WTC11 (cell line): ENCODE results near the gene RAD21L1. TPM values are rescaled to one million over a fixed set of nuclear protein-coding genes. Genes with fewer than 3 reads are reported as not detected.

Experiments
- ATAC-seq: fragments of 200-7000 bp; cut with Tn5 transposase; 2 replicates; pipeline ENCODE4 v1.10.0; 2021; ENCODE audit warnings: mild to moderate bottlenecking, moderate library complexity
- CTCF ChIA-PET: fragments of 300-600 bp; sonication (Branson Sonifier 250); formaldehyde crosslinking; loops from one replicate; lab custom pipeline; 2021; ENCODE audit warnings: antibody characterized with exemption; lab: Charles Lee
- POLR2A ChIA-PET: fragments of 350-600 bp; sonication (Branson Sonifier 250); formaldehyde crosslinking; loops from one replicate; lab custom pipeline; 2021; ENCODE audit warnings: antibody characterized with exemption; lab: Charles Lee
- DNase-seq: peaks from one replicate; pipeline ENCODE4 v3.0.0; 2021; ENCODE audit warnings: low spot score
- H3K27ac Mint-ChIP-seq: 2 replicates; pipeline ENCODE4 v1.8.0; 2021; ENCODE audit warnings: mixed read lengths
- H3K27me3 Mint-ChIP-seq: 2 replicates; pipeline ENCODE4 v1.8.0; 2021; ENCODE audit warnings: low read depth, mild to moderate bottlenecking, moderate library complexity, mixed read lengths
- H3K36me3 Mint-ChIP-seq: 2 replicates; pipeline ENCODE4 v1.8.0; 2021; ENCODE audit warnings: mixed read lengths
- H3K4me1 Mint-ChIP-seq: 2 replicates; pipeline ENCODE4 v1.8.0; 2022; ENCODE audit warnings: mixed read lengths
- H3K4me3 Mint-ChIP-seq: 2 replicates; pipeline ENCODE4 v1.8.0; 2021; ENCODE audit warnings: mild to moderate bottlenecking, moderate library complexity, mixed read lengths
- H3K9me3 Mint-ChIP-seq: 2 replicates; pipeline ENCODE4 v1.8.0; 2021; ENCODE audit warnings: mixed read lengths
- AR ChIP-seq: fragments of 250-450 bp; sonication (Bioruptor Pico); IDR thresholded peaks from 2 replicates; pipeline ENCODE4 v1.9.0; 2021; ENCODE audit warnings: mild to moderate bottlenecking
- ATF6 ChIP-seq: sonication (generic); formaldehyde crosslinking; IDR thresholded peaks from 2 replicates; pipeline ENCODE4 v1.8.1; 2023; ENCODE audit warnings: mild to moderate bottlenecking, missing genetic modification reagents
- ETV6 ChIP-seq: sonication (generic); formaldehyde crosslinking; IDR thresholded peaks from 2 replicates; pipeline ENCODE4 v1.8.1; 2022; ENCODE audit warnings: mild to moderate bottlenecking, missing genetic modification reagents
- FOXJ3 ChIP-seq: sonication (generic); formaldehyde crosslinking; IDR thresholded peaks from 2 replicates; pipeline ENCODE4 v1.9.0; 2021; ENCODE audit warnings: missing genetic modification reagents, mild to moderate bottlenecking, borderline replicate concordance
- MXD4 ChIP-seq: fragments of 250-450 bp; sonication (Bioruptor Pico); IDR thresholded peaks from 2 replicates; pipeline ENCODE4 v1.8.0; 2021; ENCODE audit warnings: mild to moderate bottlenecking, moderate library complexity, borderline replicate concordance
- MYBL2 ChIP-seq: sonication (generic); formaldehyde crosslinking; IDR thresholded peaks from 2 replicates; pipeline ENCODE4 v1.8.1; 2023; ENCODE audit warnings: mild to moderate bottlenecking, moderate library complexity, missing genetic modification reagents
- NFE2L1 ChIP-seq: sonication (generic); formaldehyde crosslinking; IDR thresholded peaks from 2 replicates; pipeline ENCODE4 v1.8.1; 2023; ENCODE audit warnings: missing genetic modification reagents
- NR3C1 ChIP-seq: sonication (generic); formaldehyde crosslinking; conservative IDR thresholded peaks from 2 replicates; pipeline ENCODE4 v1.8.1; 2023; ENCODE audit warnings: low read depth, mild to moderate bottlenecking, missing genetic modification reagents
- RORB ChIP-seq: fragments of 250-450 bp; sonication (Bioruptor Pico); IDR thresholded peaks from 2 replicates; pipeline ENCODE4 v1.9.0; 2021; ENCODE audit warnings: mild to moderate bottlenecking
- ZMAT4 ChIP-seq: fragments of 250-450 bp; sonication (Bioruptor Pico); IDR thresholded peaks from 2 replicates; pipeline ENCODE4 v1.9.0; 2021; ENCODE audit warnings: mild to moderate bottlenecking
- ZNF138 ChIP-seq: sonication (generic); formaldehyde crosslinking; conservative IDR thresholded peaks from 2 replicates; pipeline ENCODE4 v1.8.1; 2022; ENCODE audit warnings: mild to moderate bottlenecking, moderate library complexity, missing genetic modification reagents
- ZNF317 ChIP-seq: sonication (generic); formaldehyde crosslinking; IDR thresholded peaks from 2 replicates; pipeline ENCODE4 v1.8.1; 2023; ENCODE audit warnings: low read depth, mild to moderate bottlenecking, moderate library complexity, missing genetic modification reagents, borderline replicate concordance
- total RNA-seq: library from RNA; stranded (reverse); gene quantifications from 3 replicates; pipeline ENCODE4 v1.2.3, GENCODE V29; 2021
- TF ChIP-seq, protein P1 (sequence below): sonication (generic); formaldehyde crosslinking; IDR thresholded peaks from 2 replicates; pipeline ENCODE4 v1.8.0; 2022; ENCODE audit warnings: mild to moderate bottlenecking, missing genetic modification reagents
- TF ChIP-seq, protein P2 (sequence below): sonication (generic); formaldehyde crosslinking; IDR thresholded peaks from 2 replicates; pipeline ENCODE4 v1.8.1; 2023; ENCODE audit warnings: mild to moderate bottlenecking, missing genetic modification reagents
- TF ChIP-seq, protein P3 (sequence below): fragments of 250-450 bp; sonication (Bioruptor Pico); IDR thresholded peaks from 2 replicates; pipeline ENCODE4 v1.8.0; 2021; ENCODE audit warnings: mild to moderate bottlenecking
- TF ChIP-seq, protein P4 (sequence below): fragments of 250-450 bp; sonication (Bioruptor Pico); conservative IDR thresholded peaks from 2 replicates; pipeline ENCODE4 v1.9.0; 2021; ENCODE audit warnings: mild to moderate bottlenecking
- TF ChIP-seq, protein P5 (sequence below): sonication (generic); formaldehyde crosslinking; IDR thresholded peaks from 2 replicates; pipeline ENCODE4 v1.8.1; 2023; ENCODE audit warnings: mild to moderate bottlenecking, missing genetic modification reagents, moderate library complexity

Gene RAD21L1
- total RNA-seq, 1 experiment from 2014 or later, result 0.77 TPM

GRCh38 chr20:1199212-1199873 is 26.5 kb upstream of the RAD21L1 start:
- TF ChIP-seq, protein P1, sequence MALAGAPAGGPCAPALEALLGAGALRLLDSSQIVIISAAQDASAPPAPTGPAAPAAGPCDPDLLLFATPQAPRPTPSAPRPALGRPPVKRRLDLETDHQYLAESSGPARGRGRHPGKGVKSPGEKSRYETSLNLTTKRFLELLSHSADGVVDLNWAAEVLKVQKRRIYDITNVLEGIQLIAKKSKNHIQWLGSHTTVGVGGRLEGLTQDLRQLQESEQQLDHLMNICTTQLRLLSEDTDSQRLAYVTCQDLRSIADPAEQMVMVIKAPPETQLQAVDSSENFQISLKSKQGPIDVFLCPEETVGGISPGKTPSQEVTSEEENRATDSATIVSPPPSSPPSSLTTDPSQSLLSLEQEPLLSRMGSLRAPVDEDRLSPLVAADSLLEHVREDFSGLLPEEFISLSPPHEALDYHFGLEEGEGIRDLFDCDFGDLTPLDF (CRISPR knock-in tag), result no peak
- no peak for TF ChIP-seq ZNF317 (CRISPR knock-in tag)
- no peak for TF ChIP-seq FOXJ3 (CRISPR knock-in tag)
- ChIA-PET CTCF (interaction anchor here (0.7 to 1.0 kb wide), 2 partner anchors 11 to 13 kb away, joined by 3 read pairs; no protein-coding TSS in a partner anchor), POLR2A (no interaction called here)
- H3K36me3 Mint-ChIP-seq, result no peaks in the 10 kb centered on the region
- no peaks in the 10 kb centered on the region for H3K4me1 Mint-ChIP-seq
- DNase-seq, result no peak
- ATAC-seq, result no peak
- H3K27me3 Mint-ChIP-seq, result peaks cover 20% of the 10 kb centered on the region
- H3K4me3 Mint-ChIP-seq, result no peak overlapping the region
- no peaks in the 10 kb centered on the region for H3K9me3 Mint-ChIP-seq
- H3K27ac Mint-ChIP-seq, result no peak overlapping the region

GRCh38 chr20:1199964-1200363 is 25.9 kb upstream of the RAD21L1 start:
- POLR2A ChIA-PET, result no interaction called here
- no peak overlapping the region for H3K27ac Mint-ChIP-seq
- no peak for ATAC-seq
- TF ChIP-seq, protein P2, sequence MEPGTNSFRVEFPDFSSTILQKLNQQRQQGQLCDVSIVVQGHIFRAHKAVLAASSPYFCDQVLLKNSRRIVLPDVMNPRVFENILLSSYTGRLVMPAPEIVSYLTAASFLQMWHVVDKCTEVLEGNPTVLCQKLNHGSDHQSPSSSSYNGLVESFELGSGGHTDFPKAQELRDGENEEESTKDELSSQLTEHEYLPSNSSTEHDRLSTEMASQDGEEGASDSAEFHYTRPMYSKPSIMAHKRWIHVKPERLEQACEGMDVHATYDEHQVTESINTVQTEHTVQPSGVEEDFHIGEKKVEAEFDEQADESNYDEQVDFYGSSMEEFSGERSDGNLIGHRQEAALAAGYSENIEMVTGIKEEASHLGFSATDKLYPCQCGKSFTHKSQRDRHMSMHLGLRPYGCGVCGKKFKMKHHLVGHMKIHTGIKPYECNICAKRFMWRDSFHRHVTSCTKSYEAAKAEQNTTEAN (CRISPR knock-in tag), result no peak
- H3K9me3 Mint-ChIP-seq, result no peaks in the 10 kb centered on the region
- DNase-seq, result no peak
- H3K4me3 Mint-ChIP-seq, result no peak overlapping the region
- H3K27me3 Mint-ChIP-seq, result peaks cover 20% of the 10 kb centered on the region
- H3K4me1 Mint-ChIP-seq, result no peaks in the 10 kb centered on the region
- no peaks in the 10 kb centered on the region for H3K36me3 Mint-ChIP-seq
- CTCF ChIA-PET, result interaction anchor here (0.9 kb wide), 1 partner anchor 13 kb away, joined by 3 read pairs; no protein-coding TSS in a partner anchor

DNA sequence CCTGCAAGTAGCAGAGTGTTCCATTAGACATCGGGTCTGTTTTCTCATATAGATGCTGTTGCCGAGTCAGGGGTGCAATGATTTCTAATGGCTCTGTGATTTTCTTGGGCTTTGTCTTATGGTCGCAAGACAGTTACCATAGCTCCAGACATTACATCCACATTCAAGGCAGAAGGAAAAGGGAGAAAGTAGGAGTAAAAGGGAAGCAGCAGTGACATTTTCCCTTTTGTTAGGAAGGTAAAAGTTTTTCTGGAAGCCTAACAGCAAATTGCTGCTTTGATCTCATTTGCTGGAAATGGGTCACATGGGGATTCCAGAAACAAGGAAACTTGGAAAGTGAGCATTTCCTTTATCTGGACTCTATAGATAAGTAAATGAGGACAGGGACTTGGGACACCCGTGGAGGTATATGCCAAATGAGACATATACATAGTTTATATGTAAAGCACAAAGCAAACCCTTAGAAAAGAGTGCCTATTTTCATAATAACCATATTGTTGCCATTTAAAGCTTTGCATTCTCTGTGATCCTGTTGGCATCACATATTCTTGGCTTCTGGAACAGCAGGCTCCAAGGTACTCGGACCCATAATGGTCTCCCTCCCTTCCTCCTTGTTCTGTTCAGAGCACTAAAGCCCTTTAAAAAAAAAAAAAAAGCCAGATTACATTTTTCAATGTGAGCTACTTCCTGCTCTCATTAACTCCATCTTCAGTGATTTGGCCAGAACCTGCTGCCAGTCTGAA is 22.9 kb upstream of the RAD21L1 start, which contains the start of gene C20orf202:
TSS of gene C20orf202 (plus strand) at position 693 of the 743 bp plus-strand sequence. CDS start 132 bp downstream, outside the sequence.
- ATAC-seq, result no peak
- H3K27ac Mint-ChIP-seq, result no peak within 1 kb of the TSS
- H3K9me3 Mint-ChIP-seq, result no peaks in the 10 kb centered on the region
- no peaks in the 10 kb centered on the region for H3K4me1 Mint-ChIP-seq
- no peak for DNase-seq
- H3K36me3 Mint-ChIP-seq, result no peaks in the 10 kb centered on the region
- POLR2A ChIA-PET, result no interaction called here
- TF ChIP-seq MXD4, result no peak
- TF ChIP-seq ATF6, result no peak
- TF ChIP-seq ZNF138 (CRISPR knock-in tag), result no peak
- TF ChIP-seq ETV6 (CRISPR knock-in tag), result no peak
- TF ChIP-seq MYBL2 (CRISPR knock-in tag), result no peak
- TF ChIP-seq, protein P3, sequence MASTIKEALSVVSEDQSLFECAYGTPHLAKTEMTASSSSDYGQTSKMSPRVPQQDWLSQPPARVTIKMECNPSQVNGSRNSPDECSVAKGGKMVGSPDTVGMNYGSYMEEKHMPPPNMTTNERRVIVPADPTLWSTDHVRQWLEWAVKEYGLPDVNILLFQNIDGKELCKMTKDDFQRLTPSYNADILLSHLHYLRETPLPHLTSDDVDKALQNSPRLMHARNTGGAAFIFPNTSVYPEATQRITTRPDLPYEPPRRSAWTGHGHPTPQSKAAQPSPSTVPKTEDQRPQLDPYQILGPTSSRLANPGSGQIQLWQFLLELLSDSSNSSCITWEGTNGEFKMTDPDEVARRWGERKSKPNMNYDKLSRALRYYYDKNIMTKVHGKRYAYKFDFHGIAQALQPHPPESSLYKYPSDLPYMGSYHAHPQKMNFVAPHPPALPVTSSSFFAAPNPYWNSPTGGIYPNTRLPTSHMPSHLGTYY (CRISPR knock-in tag), result no peak
- TF ChIP-seq, protein P4, sequence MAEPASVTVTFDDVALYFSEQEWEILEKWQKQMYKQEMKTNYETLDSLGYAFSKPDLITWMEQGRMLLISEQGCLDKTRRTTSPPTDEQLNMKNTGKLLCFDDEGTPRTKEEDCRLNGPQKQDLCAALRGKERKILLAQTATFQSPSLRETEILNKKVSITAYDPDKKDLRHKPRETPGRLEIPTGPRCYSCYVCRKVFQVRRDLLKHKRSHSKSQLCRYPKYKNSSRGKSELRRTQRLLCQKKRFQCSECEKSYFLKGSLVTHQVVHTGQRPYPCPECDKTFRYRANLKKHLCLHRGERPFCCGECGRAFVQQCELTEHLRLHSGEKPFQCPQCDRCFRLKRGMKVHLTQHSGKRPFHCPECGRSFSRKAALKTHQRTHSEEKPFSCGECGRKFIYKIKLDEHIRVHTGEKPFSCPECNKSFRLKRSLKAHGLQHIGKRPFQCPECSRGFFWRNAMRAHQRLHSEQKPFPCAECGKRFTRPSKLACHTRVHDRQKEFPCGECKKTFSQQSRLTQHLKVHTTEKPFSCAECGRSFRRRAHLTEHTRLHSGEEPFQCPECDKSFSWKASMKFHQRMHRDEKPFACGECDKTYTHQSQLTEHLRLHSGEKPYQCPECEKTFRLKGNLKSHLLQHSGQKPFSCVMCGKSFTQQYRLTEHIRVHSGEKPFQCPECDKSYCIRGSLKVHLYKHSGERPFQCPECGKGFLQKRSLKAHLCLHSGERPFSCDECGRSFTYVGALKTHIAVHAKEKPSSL (CRISPR knock-in tag), result no peak
- TF ChIP-seq NR3C1 (CRISPR knock-in tag), result no peak
- TF ChIP-seq RORB (CRISPR knock-in tag), result no peak
- TF ChIP-seq, protein P5, sequence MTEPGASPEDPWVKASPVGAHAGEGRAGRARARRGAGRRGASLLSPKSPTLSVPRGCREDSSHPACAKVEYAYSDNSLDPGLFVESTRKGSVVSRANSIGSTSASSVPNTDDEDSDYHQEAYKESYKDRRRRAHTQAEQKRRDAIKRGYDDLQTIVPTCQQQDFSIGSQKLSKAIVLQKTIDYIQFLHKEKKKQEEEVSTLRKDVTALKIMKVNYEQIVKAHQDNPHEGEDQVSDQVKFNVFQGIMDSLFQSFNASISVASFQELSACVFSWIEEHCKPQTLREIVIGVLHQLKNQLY (CRISPR knock-in tag), result no peak
- no peak for TF ChIP-seq NFE2L1 (CRISPR knock-in tag)
- no peak for TF ChIP-seq AR (CRISPR knock-in tag)
- no peak for TF ChIP-seq ZMAT4
- H3K27me3 Mint-ChIP-seq, result peaks cover 10% of the 10 kb centered on the region
- CTCF ChIA-PET, result interaction anchor here (1.0 kb wide), 1 partner anchor 10 kb away, joined by 3 read pairs; no protein-coding TSS in a partner anchor
- no peak within 1 kb of the TSS for H3K4me3 Mint-ChIP-seq
